Testis (tissue), 2 donors: Measurements from ENCODE around the gene TMEM18.

Experiments used
- POLR2A ChIP-seq: fragments of 450-650 bp; IDR thresholded peaks from one replicate; pipeline ENCODE4 v1.6.1; 2017; ENCODE audit warnings: antibody characterized with exemption, mild to moderate bottlenecking, moderate library complexity
- TF ChIP-seq, protein P1 (sequence below), 3 experiments: fragments of 450-650 bp in 2 of 3; fragments of 200-600 bp in 1 of 3; sonication (generic) in 1 of 3; IDR thresholded peaks; one replicate each; pipeline ENCODE4 v1.5.1; 2016 to 2019; ENCODE audit warnings: antibody characterized with exemption in 3 of 3, mild to moderate bottlenecking in 2 of 3, moderate library complexity in 1 of 3

DNA sequence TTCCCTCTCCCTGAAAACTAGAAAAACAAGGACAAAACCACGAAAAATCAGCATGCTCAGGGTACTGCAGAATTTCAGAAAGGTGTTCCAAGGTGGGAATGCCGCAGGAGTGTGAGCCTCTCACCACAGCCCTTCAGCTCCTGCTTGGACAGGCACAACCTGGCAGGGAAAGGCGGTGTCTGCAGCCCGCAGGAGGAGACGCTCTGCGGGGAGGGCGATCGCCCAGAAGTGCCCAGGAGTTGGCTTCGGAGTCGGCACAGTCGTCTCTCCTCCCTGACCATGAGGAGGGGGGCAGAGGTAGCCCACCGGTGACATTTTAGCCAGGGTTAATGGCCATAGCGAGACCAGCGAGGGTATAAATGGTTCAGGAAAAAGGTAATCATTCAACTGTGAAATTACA is 57.2 kb downstream of the TMEM18 start:
- TF ChIP-seq, protein P1, sequence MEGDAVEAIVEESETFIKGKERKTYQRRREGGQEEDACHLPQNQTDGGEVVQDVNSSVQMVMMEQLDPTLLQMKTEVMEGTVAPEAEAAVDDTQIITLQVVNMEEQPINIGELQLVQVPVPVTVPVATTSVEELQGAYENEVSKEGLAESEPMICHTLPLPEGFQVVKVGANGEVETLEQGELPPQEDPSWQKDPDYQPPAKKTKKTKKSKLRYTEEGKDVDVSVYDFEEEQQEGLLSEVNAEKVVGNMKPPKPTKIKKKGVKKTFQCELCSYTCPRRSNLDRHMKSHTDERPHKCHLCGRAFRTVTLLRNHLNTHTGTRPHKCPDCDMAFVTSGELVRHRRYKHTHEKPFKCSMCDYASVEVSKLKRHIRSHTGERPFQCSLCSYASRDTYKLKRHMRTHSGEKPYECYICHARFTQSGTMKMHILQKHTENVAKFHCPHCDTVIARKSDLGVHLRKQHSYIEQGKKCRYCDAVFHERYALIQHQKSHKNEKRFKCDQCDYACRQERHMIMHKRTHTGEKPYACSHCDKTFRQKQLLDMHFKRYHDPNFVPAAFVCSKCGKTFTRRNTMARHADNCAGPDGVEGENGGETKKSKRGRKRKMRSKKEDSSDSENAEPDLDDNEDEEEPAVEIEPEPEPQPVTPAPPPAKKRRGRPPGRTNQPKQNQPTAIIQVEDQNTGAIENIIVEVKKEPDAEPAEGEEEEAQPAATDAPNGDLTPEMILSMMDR (IDR thresholded peaks at IDR 0.05) = no peak
- TF ChIP-seq POLR2A = no peak
